ENCODE data around the gene ZSWIM4.

GRCh38 chr19:13859361-13859880, 64.2 kb downstream of the ZSWIM4 start:
- TF ChIP-seq BRCA1 (CRISPR knock-in tag; IDR thresholded peaks at IDR 0.05) (no peak), NR3C1 (CRISPR knock-in tag; IDR thresholded peaks at IDR 0.05) (no peak)
